Activated CD8-positive, alpha-beta T cell treated with anti-CD3 and anti-CD28 coated beads, Interleukin-2, amount 10 ng/mL, durations not matched to agents 7 days and 5 days (primary cell): ENCODE results near the gene HSD17B4. TPM values are rescaled to one million over a fixed set of nuclear protein-coding genes. Genes with fewer than 3 reads are reported as not detected.
A peak's percentile ranks its signal among the peaks of the same experiment; 100 is the strongest.

Source experiments
- ATAC-seq: fragments of 150-1000 bp; cut with Tn5 transposase; one replicate; pipeline ENCODE4 v1.10.0; 2021; ENCODE audit warnings: moderate library complexity
- CTCF ChIA-PET: fragments of 350-600 bp; sonication (Branson Sonifier 250); formaldehyde crosslinking; loops from one replicate; lab custom pipeline; 2021; ENCODE audit warnings: antibody characterized with exemption; lab: Charles Lee
- POLR2A ChIA-PET: fragments of 350-600 bp; sonication (Branson Sonifier 250); formaldehyde crosslinking; loops from one replicate; lab custom pipeline; 2021; ENCODE audit warnings: antibody characterized with exemption; lab: Charles Lee
- DNase-seq: peaks from one replicate; pipeline ENCODE4 v3.0.0-alpha.2; 2020
- H3K27ac Mint-ChIP-seq: one replicate; pipeline ENCODE4 v1.8.0; 2021; ENCODE audit warnings: mild to moderate bottlenecking, mixed read lengths
- H3K27me3 Mint-ChIP-seq: one replicate; pipeline ENCODE4 v1.8.0; 2021; ENCODE audit warnings: low read depth, mixed read lengths
- H3K36me3 Mint-ChIP-seq: one replicate; pipeline ENCODE4 v1.8.0; 2021; ENCODE audit warnings: low read depth, mixed read lengths
- H3K4me1 Mint-ChIP-seq: one replicate; pipeline ENCODE4 v1.8.0; 2021; ENCODE audit warnings: low read depth, mixed read lengths
- H3K4me3 Mint-ChIP-seq: one replicate; pipeline ENCODE4 v1.8.0; 2021; ENCODE audit warnings: mild to moderate bottlenecking, mixed read lengths
- H3K9me3 Mint-ChIP-seq: one replicate; pipeline ENCODE4 v1.8.0; 2022; ENCODE audit warnings: mixed read lengths; ENCODE audit not compliant: insufficient read depth
- total RNA-seq, 2 experiments: library from RNA; stranded (reverse); gene quantifications; one replicate each; pipeline ENCODE4 v1.2.3, GENCODE V29; 2021

Gene HSD17B4
- total RNA-seq, 2 experiments from 2014 or later, result 68.9 to 78.9 TPM

GRCh38 chr5:119541716-119542115, 89.4 kb downstream of the HSD17B4 start:
- Mint-ChIP-seq H3K4me1 (no peaks in the 10 kb centered on the region), H3K4me3 (no peak overlapping the region), H3K36me3 (peaks cover 14% of the 10 kb centered on the region), H3K9me3 (no peaks in the 10 kb centered on the region), H3K27ac (no peak overlapping the region), H3K27me3 (no peaks in the 10 kb centered on the region)
- POLR2A ChIA-PET, result no interaction called here
- CTCF ChIA-PET, result no interaction called here
- DNase-seq (no peak), ATAC-seq (no peak)

- Mint-ChIP-seq H3K27ac (no peak overlapping the region), H3K4me3 (no peak overlapping the region), H3K36me3 (no peaks in the 10 kb centered on the region), H3K4me1 (no peaks in the 10 kb centered on the region), H3K9me3 (no peaks in the 10 kb centered on the region), H3K27me3 (no peaks in the 10 kb centered on the region)
- DNase-seq (no peak), ATAC-seq (no peak)
- CTCF ChIA-PET, result no interaction called here
- POLR2A ChIA-PET, result no interaction called here
Observed at GRCh38 chr5:119551819-119552218, 99.5 kb downstream of the HSD17B4 start.

- POLR2A ChIA-PET, result no interaction called here
- Mint-ChIP-seq H3K27me3 (no peaks in the 10 kb centered on the region), H3K4me1 (no peaks in the 10 kb centered on the region), H3K4me3 (no peak overlapping the region), H3K36me3 (no peaks in the 10 kb centered on the region), H3K9me3 (peaks cover 4% of the 10 kb centered on the region), H3K27ac (no peak overlapping the region)
- DNase-seq (no peak), ATAC-seq (no peak)
- CTCF ChIA-PET, result no interaction called here
Observed at GRCh38 chr5:119554597-119554996, 102.3 kb downstream of the HSD17B4 start.

GRCh38 chr5:119570910-119571309, 118.6 kb downstream of the HSD17B4 start:
- Mint-ChIP-seq H3K4me1 (no peaks in the 10 kb centered on the region), H3K4me3 (no peak overlapping the region), H3K36me3 (no peaks in the 10 kb centered on the region), H3K9me3 (no peaks in the 10 kb centered on the region), H3K27ac (no peak overlapping the region), H3K27me3 (no peaks in the 10 kb centered on the region)
- ChIA-PET POLR2A (no interaction called here), CTCF (no interaction called here)
- DNase-seq, result no peak
- ATAC-seq, result no peak

GRCh38 chr5:119578937-119579336, 126.6 kb downstream of the HSD17B4 start:
- peak; percentile 21 for DNase-seq
- CTCF ChIA-PET, result no interaction called here
- H3K27me3 Mint-ChIP-seq, result peaks cover 5% of the 10 kb centered on the region

GRCh38 chr5:119582987-119583386, 130.7 kb downstream of the HSD17B4 start:
- POLR2A ChIA-PET, result no interaction called here

More at GRCh38 chr5:119578937-119579336, 126.6 kb downstream of the HSD17B4 start:
- ATAC-seq, result no peak
- Mint-ChIP-seq H3K9me3 (no peaks in the 10 kb centered on the region), H3K4me1 (no peaks in the 10 kb centered on the region), H3K27ac (no peak overlapping the region), H3K4me3 (no peak overlapping the region), H3K36me3 (no peaks in the 10 kb centered on the region)
- POLR2A ChIA-PET, result no interaction called here

GRCh38 chr5:119583684-119584083, 131.4 kb downstream of the HSD17B4 start:
- Mint-ChIP-seq H3K9me3 (no peaks in the 10 kb centered on the region), H3K27ac (no peak overlapping the region), H3K4me1 (no peaks in the 10 kb centered on the region), H3K27me3 (peaks cover 5% of the 10 kb centered on the region), H3K4me3 (no peak overlapping the region), H3K36me3 (no peaks in the 10 kb centered on the region)
- ATAC-seq (no peak), DNase-seq (no peak)
- CTCF ChIA-PET, result no interaction called here
- POLR2A ChIA-PET, result no interaction called here

More at GRCh38 chr5:119582987-119583386, 130.7 kb downstream of the HSD17B4 start:
- DNase-seq, result no peak
- CTCF ChIA-PET, result no interaction called here
- no peak overlapping the region for H3K27ac Mint-ChIP-seq
- no peaks in the 10 kb centered on the region for H3K36me3 Mint-ChIP-seq
- no peaks in the 10 kb centered on the region for H3K9me3 Mint-ChIP-seq
- H3K27me3 Mint-ChIP-seq, result peaks cover 5% of the 10 kb centered on the region
- ATAC-seq, result no peak
- H3K4me3 Mint-ChIP-seq, result no peak overlapping the region
- no peaks in the 10 kb centered on the region for H3K4me1 Mint-ChIP-seq

Other genes with a start within 250 kb of the HSD17B4 start
- gene TNFAIP8, start 96.5 kb upstream of the HSD17B4 start, total RNA-seq, result 100 to 1,000 TPM; 123 to 127 TPM
- gene FAM170A, start 177.1 kb downstream of the HSD17B4 start, total RNA-seq, result not detected